PFSK-1 (cell line): Measurements from ENCODE around the gene DAZAP2.

Source experiments
- FOXP2 ChIP-seq: optimal IDR thresholded peaks from 2 replicates; pipeline ENCODE3; 2011; ENCODE audit warnings: borderline replicate concordance, control low read depth, inconsistent platforms; ENCODE audit not compliant: insufficient read depth; ENCODE audit errors: extremely low read length, extremely low read depth
- POLR2AphosphoS5 ChIP-seq: IDR thresholded peaks from 2 replicates; pipeline ENCODE4 v1.6.1; 2012; ENCODE audit warnings: low read depth, mild to moderate bottlenecking, control low read depth, low read length, moderate library complexity
- REST ChIP-seq, 2 experiments: IDR thresholded peaks; 2 replicates each; pipeline versions ENCODE4 v1.6.1 to v1.8.0; 2011 to 2012; ENCODE audit warnings: low read depth in 2 of 2, low read length in 2 of 2, control low read depth in 1 of 2, inconsistent platforms in 1 of 2, mild to moderate bottlenecking in 1 of 2, moderate library complexity in 1 of 2; ENCODE audit not compliant: insufficient read depth in 1 of 2
- SIN3A ChIP-seq: IDR thresholded peaks from 2 replicates; pipeline ENCODE4 v1.6.1; 2012; ENCODE audit warnings: mild to moderate bottlenecking, low read length, moderate library complexity, borderline replicate concordance; ENCODE audit not compliant: insufficient read depth
- TAF1 ChIP-seq: IDR thresholded peaks from 2 replicates; pipeline ENCODE4 v1.6.1; 2012; ENCODE audit warnings: low read length, control low read depth, borderline replicate concordance; ENCODE audit not compliant: insufficient read depth

DAZAP2 gene

GRCh38 chr12:51218607-51219161 is 19.9 kb upstream of the DAZAP2 start:
- TF ChIP-seq FOXP2 (no peak), REST (IDR thresholded peaks at IDR 0.05; ENCODE audit: insufficient read depth in 1 of 2, low read depth in 2 of 2, low read length in 2 of 2) (no peak), TAF1 (no peak), POLR2AphosphoS5 (no peak), SIN3A (no peak)

- TF ChIP-seq REST (IDR thresholded peaks at IDR 0.05; ENCODE audit: insufficient read depth in 1 of 2, low read depth in 2 of 2, low read length in 2 of 2) (no peak), FOXP2 (no peak), TAF1 (no peak), SIN3A (no peak), POLR2AphosphoS5 (no peak)
Observed at GRCh38 chr12:51219322-51219721, 19.3 kb upstream of the DAZAP2 start.

- TF ChIP-seq FOXP2 = no peak
- TF ChIP-seq TAF1 = no peak
- no peak for TF ChIP-seq POLR2AphosphoS5
- no peak for TF ChIP-seq REST (IDR thresholded peaks at IDR 0.05; ENCODE audit: insufficient read depth in 1 of 2, low read depth in 2 of 2, low read length in 2 of 2)
- TF ChIP-seq SIN3A = no peak
Observed at GRCh38 chr12:51222461-51222860, 16.2 kb upstream of the DAZAP2 start.

- no peak for TF ChIP-seq REST (IDR thresholded peaks at IDR 0.05; ENCODE audit: insufficient read depth in 1 of 2, low read depth in 2 of 2, low read length in 2 of 2)
- TF ChIP-seq FOXP2 = no peak
- TF ChIP-seq SIN3A = no peak
- no peak for TF ChIP-seq TAF1
- no peak for TF ChIP-seq POLR2AphosphoS5
Observed at GRCh38 chr12:51224625-51225024, 14.0 kb upstream of the DAZAP2 start.
